Testis (tissue), 3 donors: ENCODE data around the gene C16orf89. TPM values are rescaled to one million over a fixed set of nuclear protein-coding genes. Genes with fewer than 3 reads are reported as not detected.
A peak's percentile ranks its signal among the peaks of the same experiment; 100 is the strongest.

Source experiments
- DNase-seq: peaks from one replicate; pipeline ENCODE4 v3.0.0-alpha.2; 2019
- H3K27ac ChIP-seq, 2 donors: fragments of 200-600 bp; sonication (generic); one replicate each; pipeline ENCODE4 v1.5.1; 2019
- H3K27me3 ChIP-seq: fragments of 200-600 bp; sonication (generic); one replicate; pipeline ENCODE4 v1.5.1; 2019
- H3K36me3 ChIP-seq: fragments of 200-600 bp; sonication (generic); one replicate; pipeline ENCODE4 v1.5.1; 2017; ENCODE audit warnings: low read depth; ENCODE audit errors: missing control alignments
- H3K4me1 ChIP-seq: fragments of 200-600 bp; sonication (generic); one replicate; pipeline ENCODE4 v1.5.1; 2019
- H3K4me3 ChIP-seq, 2 donors: fragments of 200-600 bp; sonication (generic); one replicate each; pipeline ENCODE4 v1.5.1; 2017 to 2019
- H3K9me3 ChIP-seq: fragments of 200-600 bp; sonication (generic); one replicate; pipeline ENCODE4 v1.5.1; 2017
- POLR2A ChIP-seq: fragments of 450-650 bp; IDR thresholded peaks from one replicate; pipeline ENCODE4 v1.6.1; 2017; ENCODE audit warnings: antibody characterized with exemption, mild to moderate bottlenecking, moderate library complexity
- WGBS, 2 donors: methylation state at CpG; one replicate each; pipeline ENCODE4 v1.1.5; 2018; 5-methylcytosine and 5-hydroxymethylcytosine counted together
- intact Hi-C: fragments of 100-400 bp; cut with DNase I; formaldehyde crosslinking; loops from one replicate; pipeline ENCODE4 v1.15.1; 2023; ENCODE audit warnings: low total_unique reads
- polyA plus RNA-seq: library from polyadenylated mRNA; stranded (reverse); fragments of 350-450 nt; fragmentation: Illumina TruSeq; extraction: RNeasy Lipid Tissue Mini Kit (QIAGEN cat#74804); gene quantifications from one replicate; pipeline ENCODE4 v1.2.3, GENCODE V29; 2014; ENCODE audit warnings: low read depth, low replicate concordance; ENCODE audit not compliant: insufficient read depth
- total RNA-seq, 2 donors: library from RNA; depleted of rRNA; stranded (reverse); fragments of >200 nt; gene quantifications; one replicate each; pipeline ENCODE4 v1.2.3, GENCODE V29; 2016
- TF ChIP-seq, protein P1 (sequence below), 3 experiments: fragments of 450-650 bp in 2 of 3; fragments of 200-600 bp in 1 of 3; sonication (generic) in 1 of 3; IDR thresholded peaks; one replicate each; pipeline ENCODE4 v1.5.1; 2016 to 2019; ENCODE audit warnings: antibody characterized with exemption in 3 of 3, mild to moderate bottlenecking in 2 of 3, moderate library complexity in 1 of 3

C16orf89 gene
- total and polyA plus RNA-seq, 3 donors from 2014 or later, result 1.2 to 10.8 (median 2.4) TPM

DNA sequence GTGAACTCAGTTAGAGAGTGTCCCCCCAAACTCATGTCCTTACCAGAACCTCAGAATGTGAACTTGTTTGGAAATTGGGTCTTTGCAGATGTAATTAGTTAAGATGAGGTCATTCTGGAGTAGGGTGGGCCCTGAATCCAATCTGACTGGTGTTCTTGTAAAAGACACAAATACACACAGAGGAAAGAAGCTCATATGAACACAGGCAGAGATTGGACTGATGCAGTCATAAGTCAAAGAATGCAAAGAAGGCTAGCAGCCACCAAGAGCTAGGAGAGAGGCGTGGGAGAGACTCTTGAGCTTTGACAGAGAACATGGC, 29.9 kb downstream of the C16orf89 start:
- H3K9me3 ChIP-seq, result no peaks in the 10 kb centered on the region
- no peak overlapping the region for H3K27ac ChIP-seq
- WGBS, 2 donors, result 59 to 62% methylated on average over 1 of the region's 1 CpG
- no peak for DNase-seq
- H3K27me3 ChIP-seq, result no peaks in the 10 kb centered on the region
- H3K4me3 ChIP-seq, result no peak overlapping the region
- intact Hi-C loops, result no loop called here
- peaks cover 13% of the 10 kb centered on the region for H3K4me1 ChIP-seq
- no peak for TF ChIP-seq POLR2A
- TF ChIP-seq, protein P1, sequence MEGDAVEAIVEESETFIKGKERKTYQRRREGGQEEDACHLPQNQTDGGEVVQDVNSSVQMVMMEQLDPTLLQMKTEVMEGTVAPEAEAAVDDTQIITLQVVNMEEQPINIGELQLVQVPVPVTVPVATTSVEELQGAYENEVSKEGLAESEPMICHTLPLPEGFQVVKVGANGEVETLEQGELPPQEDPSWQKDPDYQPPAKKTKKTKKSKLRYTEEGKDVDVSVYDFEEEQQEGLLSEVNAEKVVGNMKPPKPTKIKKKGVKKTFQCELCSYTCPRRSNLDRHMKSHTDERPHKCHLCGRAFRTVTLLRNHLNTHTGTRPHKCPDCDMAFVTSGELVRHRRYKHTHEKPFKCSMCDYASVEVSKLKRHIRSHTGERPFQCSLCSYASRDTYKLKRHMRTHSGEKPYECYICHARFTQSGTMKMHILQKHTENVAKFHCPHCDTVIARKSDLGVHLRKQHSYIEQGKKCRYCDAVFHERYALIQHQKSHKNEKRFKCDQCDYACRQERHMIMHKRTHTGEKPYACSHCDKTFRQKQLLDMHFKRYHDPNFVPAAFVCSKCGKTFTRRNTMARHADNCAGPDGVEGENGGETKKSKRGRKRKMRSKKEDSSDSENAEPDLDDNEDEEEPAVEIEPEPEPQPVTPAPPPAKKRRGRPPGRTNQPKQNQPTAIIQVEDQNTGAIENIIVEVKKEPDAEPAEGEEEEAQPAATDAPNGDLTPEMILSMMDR (IDR thresholded peaks at IDR 0.05), result no peak
- no peaks in the 10 kb centered on the region for H3K36me3 ChIP-seq

DNA sequence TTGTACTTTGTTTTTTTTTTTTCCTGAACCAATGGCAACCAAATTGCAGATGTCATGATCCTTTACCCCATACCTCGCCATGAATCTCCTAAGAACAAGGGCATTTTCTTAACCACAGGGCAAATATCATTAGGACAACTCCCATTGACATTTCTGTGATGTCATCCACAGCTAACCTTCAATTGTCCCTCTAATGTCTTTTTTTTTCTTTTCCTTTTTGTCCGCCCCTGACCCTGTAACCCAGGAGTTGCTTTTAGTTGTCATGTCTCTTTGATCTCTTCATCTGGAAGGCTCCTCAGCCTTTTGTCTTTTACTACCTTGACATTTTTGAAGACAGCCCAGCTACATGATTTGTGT, 31.6 kb downstream of the C16orf89 start:
- Histone ChIP-seq H3K9me3 (no peaks in the 10 kb centered on the region), H3K4me3 (peak overlapping the region; percentile 85 to 86), H3K36me3 (no peaks in the 10 kb centered on the region), H3K27ac (peak overlapping the region; percentile 72 to 85), H3K4me1 (peaks cover 13% of the 10 kb centered on the region), H3K27me3 (no peaks in the 10 kb centered on the region)
- no peak for DNase-seq
- TF ChIP-seq, protein P1 (IDR thresholded peaks at IDR 0.05), result no peak
- TF ChIP-seq POLR2A, result no peak
- intact Hi-C loops, result no loop called here
- WGBS, 2 donors, result 10 to 15% methylated on average over 2 of the region's 2 CpGs

DNA sequence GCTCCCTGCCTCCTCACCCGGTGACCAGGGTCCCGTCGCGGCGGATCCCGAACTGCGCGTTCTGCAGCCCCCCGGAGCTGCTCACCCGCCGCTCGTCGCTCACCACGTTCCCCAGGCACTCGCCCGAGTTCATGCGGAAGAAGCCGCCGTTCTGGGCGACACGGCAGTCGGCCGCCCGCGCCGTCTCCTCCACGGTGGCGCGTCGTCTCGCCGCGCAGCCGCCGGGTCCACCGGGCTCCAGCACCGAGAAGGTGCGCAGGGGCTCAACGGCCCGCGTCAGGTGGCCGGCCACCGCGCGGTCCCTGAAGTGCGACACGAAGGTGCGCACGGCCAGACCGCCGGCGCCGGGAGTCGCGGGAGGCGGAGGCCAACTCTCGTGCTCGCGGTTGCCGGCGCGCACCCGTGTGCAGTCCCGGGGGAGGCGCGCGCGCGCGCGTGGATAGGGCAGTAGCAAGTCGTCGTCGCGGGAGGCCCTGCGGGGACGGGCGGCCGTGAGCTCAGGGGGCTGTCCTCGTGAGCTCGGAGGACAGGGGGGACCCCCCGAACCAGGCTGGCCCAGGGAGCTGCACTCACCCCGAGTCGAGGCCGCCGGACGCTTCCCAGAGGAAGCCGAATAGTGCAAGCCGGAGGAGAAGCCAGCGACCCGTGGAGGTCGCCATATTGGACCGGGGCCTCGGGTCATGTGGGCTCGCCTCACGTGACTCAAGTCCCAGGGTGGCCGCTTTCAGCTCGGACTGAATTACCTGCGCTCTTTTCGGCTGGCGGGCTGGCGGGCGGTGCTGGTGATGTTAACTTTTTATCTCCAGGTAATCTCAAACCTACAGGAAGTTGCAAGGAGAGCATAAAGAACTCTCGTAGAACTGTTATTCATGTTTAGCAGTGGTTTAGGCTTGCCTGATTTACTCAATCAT, 32.2 kb downstream of the C16orf89 start, which contains the start of gene NAGPA:
NAGPA (minus strand) TSS at position 680 of the 911 bp plus-strand sequence; CDS start at position 659, 21 bp downstream.
- Histone ChIP-seq H3K27me3 (no peaks in the 10 kb centered on the region), H3K4me3 (peak within 1 kb of the TSS; percentile 85 to 86), H3K4me1 (peaks cover 13% of the 10 kb centered on the region), H3K36me3 (no peaks in the 10 kb centered on the region), H3K27ac (peak within 1 kb of the TSS; percentile 72 to 85), H3K9me3 (no peaks in the 10 kb centered on the region)
- peak; percentile 95 for DNase-seq
- WGBS, 2 donors, result 0% methylated on average over 19 to 82 of the region's 104 CpGs
- no peak for TF ChIP-seq POLR2A
- TF ChIP-seq, protein P1 (IDR thresholded peaks at IDR 0.05), result no peak
- intact Hi-C loops, result no loop called here

DNA sequence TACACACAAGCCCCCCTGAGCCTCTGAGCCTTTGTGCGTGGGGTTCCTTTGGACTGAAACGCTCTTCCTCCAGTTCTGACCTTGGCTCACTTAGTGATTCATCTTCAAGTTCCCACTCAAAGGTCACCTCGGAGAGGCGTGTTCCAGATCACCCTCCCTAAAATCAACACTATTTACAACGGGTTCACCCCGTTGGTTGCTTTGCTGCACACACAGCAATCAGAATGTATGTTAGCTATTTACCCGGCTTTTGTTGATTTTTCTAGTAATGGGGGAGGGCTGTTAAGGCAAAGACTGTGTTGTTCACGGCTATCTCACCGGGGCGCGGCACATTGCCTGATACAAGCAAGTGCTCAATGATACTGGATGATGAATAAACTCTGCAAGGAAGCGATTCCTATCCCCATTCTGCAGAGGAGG, 33.0 kb downstream of the C16orf89 start:
- H3K9me3 ChIP-seq, result no peaks in the 10 kb centered on the region
- H3K27me3 ChIP-seq, result no peaks in the 10 kb centered on the region
- 16 to 24% methylated on average over 12 of the region's 12 CpGs for WGBS, 2 donors
- H3K36me3 ChIP-seq, result no peaks in the 10 kb centered on the region
- intact Hi-C loops, result no loop called here
- peaks cover 13% of the 10 kb centered on the region for H3K4me1 ChIP-seq
- peak overlapping the region; percentile 85 to 86 for H3K4me3 ChIP-seq
- peak overlapping the region in 1 of 2 donors; percentile 85 for H3K27ac ChIP-seq
- TF ChIP-seq, protein P1 (IDR thresholded peaks at IDR 0.05), result no peak
- TF ChIP-seq POLR2A, result no peak
- DNase-seq, result no peak

DNA sequence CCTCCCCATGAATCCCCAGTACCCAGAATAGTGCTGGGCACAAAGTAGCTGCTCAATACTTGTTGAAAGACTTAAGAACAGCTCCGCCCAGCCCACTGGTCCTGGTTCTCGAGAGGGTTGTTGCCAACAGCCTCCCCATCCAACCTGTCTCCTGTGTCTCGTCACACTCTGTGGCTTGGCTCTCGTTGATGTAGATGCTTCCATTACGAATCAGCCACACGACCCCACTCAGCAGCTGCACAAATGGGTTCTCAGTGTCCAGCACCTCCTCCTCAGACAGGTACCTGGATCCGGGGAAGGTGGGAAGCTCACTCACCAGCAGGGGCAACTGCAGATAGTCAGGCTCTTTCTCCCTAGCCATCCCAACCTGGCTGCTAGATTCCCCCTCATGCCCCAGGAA, 34.2 kb downstream of the C16orf89 start:
- Histone ChIP-seq H3K36me3 (no peaks in the 10 kb centered on the region), H3K4me3 (no peak overlapping the region), H3K9me3 (no peaks in the 10 kb centered on the region), H3K4me1 (peaks cover 13% of the 10 kb centered on the region), H3K27ac (no peak overlapping the region), H3K27me3 (no peaks in the 10 kb centered on the region)
- no peak for DNase-seq
- TF ChIP-seq, protein P1 (IDR thresholded peaks at IDR 0.05), result no peak
- WGBS, 2 donors, result 84 to 91% methylated on average over 7 of the region's 7 CpGs
- intact Hi-C loops, result no loop called here
